IPS-18c (cell line): ENCODE results near the gene LEMD2.

Source experiments
- H3K4me3 ChIP-seq: 2 replicates; pipeline ENCODE4 v1.7.0; 2013; ENCODE audit warnings: low read depth, mild to moderate bottlenecking, low read length, moderate library complexity; ENCODE audit not compliant: insufficient read depth
- H3K9me3 ChIP-seq: one replicate; pipeline ENCODE4 v1.6.1; 2013; ENCODE audit warnings: mild to moderate bottlenecking, low read length, moderate library complexity; ENCODE audit not compliant: control insufficient read depth, insufficient read depth

LEMD2 gene

GRCh38 chr6:33755070-33755869 is 33.7 kb downstream of the LEMD2 start:
- Histone ChIP-seq H3K4me3 (no peak overlapping the region), H3K9me3 (no peaks in the 10 kb centered on the region)

GRCh38 chr6:33754222-33754621 is 34.7 kb downstream of the LEMD2 start:
- Histone ChIP-seq H3K4me3 (no peak overlapping the region), H3K9me3 (no peaks in the 10 kb centered on the region)

GRCh38 chr6:33752646-33753015 is 36.3 kb downstream of the LEMD2 start:
- H3K4me3 ChIP-seq: no peak overlapping the region
- no peaks in the 10 kb centered on the region for H3K9me3 ChIP-seq

GRCh38 chr6:33751771-33752645 is 36.9 kb downstream of the LEMD2 start:
- Histone ChIP-seq H3K4me3 (no peak overlapping the region), H3K9me3 (no peaks in the 10 kb centered on the region)

GRCh38 chr6:33750244-33750991 is 38.5 kb downstream of the LEMD2 start:
- Histone ChIP-seq H3K9me3 (no peaks in the 10 kb centered on the region), H3K4me3 (no peak overlapping the region)

- no peaks in the 10 kb centered on the region for H3K9me3 ChIP-seq
- H3K4me3 ChIP-seq: no peak overlapping the region
Observed at GRCh38 chr6:33749401-33749800, 39.5 kb downstream of the LEMD2 start.

- Histone ChIP-seq H3K4me3 (no peak overlapping the region), H3K9me3 (no peaks in the 10 kb centered on the region)
Observed at GRCh38 chr6:33748841-33749240, 40.1 kb downstream of the LEMD2 start.

GRCh38 chr6:33747823-33748222 is 41.1 kb downstream of the LEMD2 start:
- Histone ChIP-seq H3K9me3 (no peaks in the 10 kb centered on the region), H3K4me3 (no peak overlapping the region)

GRCh38 chr6:33746651-33747100 is 42.3 kb downstream of the LEMD2 start, which contains the start of gene IP6K3:
Gene IP6K3, minus strand, starts transcription at chr6:33746905. Its CDS starts 11,429 bp downstream, at chr6:33735476.
- Histone ChIP-seq H3K4me3 (no peak within 1 kb of the TSS), H3K9me3 (no peaks in the 10 kb centered on the region)

- no peak overlapping the region for H3K4me3 ChIP-seq
Observed at GRCh38 chr6:33746036-33746600, 42.8 kb downstream of the LEMD2 start.

GRCh38 chr6:33745548-33745947 is 43.4 kb downstream of the LEMD2 start:
- no peak overlapping the region for H3K4me3 ChIP-seq
- H3K9me3 ChIP-seq: no peaks in the 10 kb centered on the region

More at GRCh38 chr6:33746036-33746600, 42.8 kb downstream of the LEMD2 start:
- no peaks in the 10 kb centered on the region for H3K9me3 ChIP-seq

GRCh38 chr6:33744895-33745546 is 43.9 kb downstream of the LEMD2 start:
- Histone ChIP-seq H3K9me3 (no peaks in the 10 kb centered on the region), H3K4me3 (no peak overlapping the region)

GRCh38 chr6:33744001-33744848 is 44.7 kb downstream of the LEMD2 start:
- Histone ChIP-seq H3K9me3 (no peaks in the 10 kb centered on the region), H3K4me3 (no peak overlapping the region)

GRCh38 chr6:33742837-33743236 is 46.1 kb downstream of the LEMD2 start:
- H3K9me3 ChIP-seq: no peaks in the 10 kb centered on the region
- no peak overlapping the region for H3K4me3 ChIP-seq

- H3K4me3 ChIP-seq: no peak overlapping the region
- H3K9me3 ChIP-seq: no peaks in the 10 kb centered on the region
Observed at GRCh38 chr6:33742092-33742491, 46.8 kb downstream of the LEMD2 start.

- Histone ChIP-seq H3K9me3 (no peaks in the 10 kb centered on the region), H3K4me3 (no peak overlapping the region)
Observed at GRCh38 chr6:33740794-33741193, 48.1 kb downstream of the LEMD2 start.
